ENCODE results near the gene WASHC2C. TPM values are rescaled to one million over a fixed set of nuclear protein-coding genes. Genes with fewer than 3 reads are reported as not detected.

Gene WASHC2C
- 35.1 and 38.9 TPM in 2 replicates for total RNA-seq

GRCh38 chr10:45726703-45727420 lies at the start of gene WASHC2C:
WASHC2C (plus strand) TSS chr10:45727266; CDS start chr10:45727318, 52 bp downstream.

Other genes with a start within 250 kb of the WASHC2C start
- 3.8 TPM in 2 replicates for gene ZFAND4, start 54.5 kb upstream of the WASHC2C start, total RNA-seq
- gene AGAP4, start 120.2 kb downstream of the WASHC2C start, total RNA-seq, result 1.8 and 2.7 TPM in 2 replicates
- 112 and 115 TPM in 2 replicates for gene TIMM23, start 245.2 kb downstream of the WASHC2C start, total RNA-seq

Data from mammary microvascular endothelial cell (primary cell).